Measurements from ENCODE around the gene OXCT2. TPM values are rescaled to one million over a fixed set of nuclear protein-coding genes. Genes with fewer than 3 reads are reported as not detected.

Gene OXCT2
- total RNA-seq, 1 experiment from 2014 or later, result 1.3 TPM

DNA sequence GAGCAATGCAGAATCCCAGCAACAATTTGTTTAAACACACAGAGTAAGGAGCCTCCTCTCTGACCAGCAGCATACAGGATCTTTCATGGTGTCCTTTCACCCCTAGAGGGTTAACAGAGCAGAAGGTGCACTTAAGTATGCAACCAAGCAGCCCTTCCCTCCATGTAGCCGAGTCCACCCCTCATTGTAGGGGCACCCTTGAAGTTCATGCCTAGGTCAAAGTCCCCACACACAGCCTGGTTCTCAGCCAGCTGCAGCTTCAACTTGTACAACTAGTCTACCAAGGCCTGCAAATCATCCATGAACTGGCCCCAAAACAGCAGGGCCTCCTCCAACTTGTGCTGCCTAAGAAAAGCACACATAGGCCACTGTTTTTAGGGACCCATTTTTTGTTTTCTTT is 24.5 kb upstream of the OXCT2 start:
- Histone ChIP-seq H3K9me3 (ENCODE audit: insufficient read depth, low read depth) (no peaks in the 10 kb centered on the region), H2AFZ (no peak overlapping the region), H3K4me3 (no peak overlapping the region), H3K27ac (no peak overlapping the region), H3K79me2 (ENCODE audit: low read depth) (no peaks in the 10 kb centered on the region), H3K4me2 (no peak overlapping the region), H4K20me1 (ENCODE audit: insufficient read depth) (no peaks in the 10 kb centered on the region), H3F3A (ENCODE audit: insufficient read depth, low read depth) (peaks cover 5% of the 10 kb centered on the region; the same call in 1 of the 2 replicates), H3K9me2 (ENCODE audit: insufficient read depth) (no peaks in the 10 kb centered on the region), H3K27me3 (ENCODE audit: insufficient read depth, low read depth) (no peaks in the 10 kb centered on the region), H3K4me1 (replicated peaks; ENCODE audit: insufficient read depth) (peaks cover 10% of the 10 kb centered on the region), H3K36me3 (ENCODE audit: low read depth) (no peaks in the 10 kb centered on the region)
- no TSS peak for BruUV-seq (replicated peaks)
- intact Hi-C loops (cut with micrococcal nuclease; ENCODE audit: unreplicated experiment), result no loop called here
- POLR2A ChIA-PET (ENCODE audit: unreplicated experiment), result no interaction called here
- CTCF ChIA-PET, result no interaction called here
- TF ChIP-seq, protein P1, sequence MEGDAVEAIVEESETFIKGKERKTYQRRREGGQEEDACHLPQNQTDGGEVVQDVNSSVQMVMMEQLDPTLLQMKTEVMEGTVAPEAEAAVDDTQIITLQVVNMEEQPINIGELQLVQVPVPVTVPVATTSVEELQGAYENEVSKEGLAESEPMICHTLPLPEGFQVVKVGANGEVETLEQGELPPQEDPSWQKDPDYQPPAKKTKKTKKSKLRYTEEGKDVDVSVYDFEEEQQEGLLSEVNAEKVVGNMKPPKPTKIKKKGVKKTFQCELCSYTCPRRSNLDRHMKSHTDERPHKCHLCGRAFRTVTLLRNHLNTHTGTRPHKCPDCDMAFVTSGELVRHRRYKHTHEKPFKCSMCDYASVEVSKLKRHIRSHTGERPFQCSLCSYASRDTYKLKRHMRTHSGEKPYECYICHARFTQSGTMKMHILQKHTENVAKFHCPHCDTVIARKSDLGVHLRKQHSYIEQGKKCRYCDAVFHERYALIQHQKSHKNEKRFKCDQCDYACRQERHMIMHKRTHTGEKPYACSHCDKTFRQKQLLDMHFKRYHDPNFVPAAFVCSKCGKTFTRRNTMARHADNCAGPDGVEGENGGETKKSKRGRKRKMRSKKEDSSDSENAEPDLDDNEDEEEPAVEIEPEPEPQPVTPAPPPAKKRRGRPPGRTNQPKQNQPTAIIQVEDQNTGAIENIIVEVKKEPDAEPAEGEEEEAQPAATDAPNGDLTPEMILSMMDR (conservative IDR thresholded peaks at IDR 0.05), result no peak
- TF ChIP-seq EZH2 (IDR thresholded peaks at IDR 0.05; ENCODE audit: low read depth), result no peak
- no peak for DNase-seq

DNA sequence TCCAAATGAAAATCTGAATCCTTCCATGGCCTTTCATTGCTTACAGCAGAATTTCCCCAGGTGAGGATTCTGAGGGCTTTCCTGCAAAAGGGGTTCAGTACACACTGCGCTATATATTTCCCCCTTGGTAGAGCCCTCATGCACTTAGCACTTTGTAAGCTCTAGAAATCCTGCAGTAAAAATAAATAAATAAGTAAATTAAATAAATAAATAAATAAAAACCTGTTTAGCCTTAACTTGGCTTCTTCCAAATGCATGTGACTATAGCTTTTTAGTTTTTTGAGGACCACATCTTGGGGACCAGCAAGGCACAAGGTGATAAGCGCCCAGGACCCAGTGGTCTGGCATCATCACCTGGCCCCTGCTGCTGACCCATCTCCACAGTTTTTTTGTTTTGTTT is 20.7 kb upstream of the OXCT2 start:
- H3F3A ChIP-seq (ENCODE audit: insufficient read depth, low read depth), result no peaks in the 10 kb centered on the region
- no peak overlapping the region for H2AFZ ChIP-seq
- H3K27me3 ChIP-seq (ENCODE audit: insufficient read depth, low read depth), result no peaks in the 10 kb centered on the region
- BruUV-seq (replicated peaks), result no TSS peak
- no peak for TF ChIP-seq EZH2 (IDR thresholded peaks at IDR 0.05; ENCODE audit: low read depth)
- TF ChIP-seq, protein P1 (conservative IDR thresholded peaks at IDR 0.05), result no peak
- CTCF ChIA-PET, result no interaction called here
- H3K36me3 ChIP-seq (ENCODE audit: low read depth), result no peaks in the 10 kb centered on the region
- no peaks in the 10 kb centered on the region for H3K79me2 ChIP-seq (ENCODE audit: low read depth)
- intact Hi-C loops (cut with micrococcal nuclease; ENCODE audit: unreplicated experiment), result no loop called here
- H4K20me1 ChIP-seq (ENCODE audit: insufficient read depth), result no peaks in the 10 kb centered on the region
- H3K9me2 ChIP-seq (ENCODE audit: insufficient read depth), result no peaks in the 10 kb centered on the region
- H3K9me3 ChIP-seq (ENCODE audit: insufficient read depth, low read depth), result no peaks in the 10 kb centered on the region
- H3K27ac ChIP-seq, result no peak overlapping the region
- H3K4me3 ChIP-seq, result no peak overlapping the region
- H3K4me2 ChIP-seq, result no peak overlapping the region
- no peak for DNase-seq
- POLR2A ChIA-PET (ENCODE audit: unreplicated experiment), result no interaction called here
- no peaks in the 10 kb centered on the region for H3K4me1 ChIP-seq (replicated peaks; ENCODE audit: insufficient read depth)

DNA sequence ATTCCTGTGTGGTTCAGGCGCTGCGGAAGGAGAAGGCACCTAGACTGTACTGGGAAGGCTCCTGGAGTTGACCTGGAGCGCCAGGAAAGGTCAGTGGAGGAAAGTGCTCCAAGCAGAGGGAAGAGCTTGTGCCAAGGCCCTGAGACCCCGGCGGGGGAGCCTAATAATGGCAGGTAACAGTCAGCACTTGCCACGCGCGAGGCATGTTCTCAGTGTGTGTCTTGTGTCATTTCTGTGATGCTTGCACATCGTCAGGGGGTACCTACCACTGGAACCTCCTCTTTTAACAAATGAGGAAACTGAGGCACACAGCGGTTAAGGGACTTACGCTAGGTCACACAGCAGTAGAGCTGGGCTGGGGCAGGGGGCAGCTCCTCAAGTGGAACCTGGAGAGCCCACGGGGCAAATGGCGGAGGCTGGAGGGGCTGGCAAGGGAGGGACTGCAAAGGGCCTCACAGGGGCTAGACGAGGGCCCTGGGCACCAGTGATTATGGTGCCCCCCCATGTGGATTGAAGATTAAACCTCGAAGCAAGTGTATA is 18.5 kb upstream of the OXCT2 start:
- Histone ChIP-seq H3K9me3 (ENCODE audit: insufficient read depth, low read depth) (no peaks in the 10 kb centered on the region), H3F3A (ENCODE audit: insufficient read depth, low read depth) (no peaks in the 10 kb centered on the region), H4K20me1 (ENCODE audit: insufficient read depth) (no peaks in the 10 kb centered on the region), H3K79me2 (ENCODE audit: low read depth) (no peaks in the 10 kb centered on the region), H3K9me2 (ENCODE audit: insufficient read depth) (no peaks in the 10 kb centered on the region), H3K36me3 (ENCODE audit: low read depth) (no peaks in the 10 kb centered on the region), H3K4me3 (peak overlapping the region; percentile 59), H3K4me2 (peak overlapping the region; percentile 75), H3K27me3 (ENCODE audit: insufficient read depth, low read depth) (no peaks in the 10 kb centered on the region), H3K27ac (no peak overlapping the region), H3K4me1 (replicated peaks; ENCODE audit: insufficient read depth) (no peaks in the 10 kb centered on the region), H2AFZ (peak overlapping the region; percentile 79; the same call in 1 of the 2 replicates)
- TF ChIP-seq, protein P1 (conservative IDR thresholded peaks at IDR 0.05), result no peak
- no peak for TF ChIP-seq EZH2 (IDR thresholded peaks at IDR 0.05; ENCODE audit: low read depth)
- intact Hi-C loops (cut with micrococcal nuclease; ENCODE audit: unreplicated experiment), result no loop called here
- ChIA-PET POLR2A (ENCODE audit: unreplicated experiment) (no interaction called here), CTCF (no interaction called here)
- no peak for DNase-seq
- BruUV-seq (replicated peaks), result no TSS peak
